ENCODE data around the gene VAT1L. TPM values are rescaled to one million over a fixed set of nuclear protein-coding genes. Genes with fewer than 3 reads are reported as not detected.
"Not testable (repeated sequence)": the region's sequence is repeated elsewhere in the genome, so short reads cannot be mapped to it uniquely, and the experiment has no call there.

VAT1L gene
- total RNA-seq, 1 experiment from 2014 or later: not detected

DNA sequence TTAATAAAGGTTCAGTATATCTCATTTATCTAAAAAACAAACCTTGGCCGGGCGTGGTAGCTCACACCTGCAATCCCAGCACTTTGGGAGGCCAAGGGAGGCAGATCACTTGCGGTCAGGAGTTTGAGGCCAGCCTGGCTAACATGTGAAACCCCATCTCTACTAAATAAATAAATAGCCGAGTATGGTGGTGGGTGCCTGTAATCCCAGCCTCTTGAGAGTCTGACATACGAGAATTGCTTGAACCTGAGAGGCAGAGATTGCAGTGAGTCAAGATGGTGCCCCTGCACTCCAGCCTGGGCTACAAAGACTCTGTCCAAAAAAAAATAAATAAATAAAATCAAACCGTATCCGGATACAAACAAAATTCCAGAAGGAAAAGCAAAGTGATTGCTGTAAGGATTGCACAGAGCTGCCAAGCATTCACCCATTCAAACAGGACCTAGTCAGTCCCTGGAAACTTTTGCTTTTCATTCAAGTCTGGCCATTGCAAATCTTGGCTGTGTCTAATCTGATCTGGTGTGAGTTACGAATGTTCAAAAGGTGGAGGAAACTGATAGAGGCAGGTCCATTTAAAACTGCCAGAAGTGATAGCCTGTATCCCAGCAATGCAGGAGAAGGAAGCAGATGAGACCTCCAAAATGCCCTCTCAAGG, 131.5 kb downstream of the VAT1L start:
- no peak for DNase-seq (ENCODE audit: low read depth)
- in situ Hi-C loops (cut with HindIII; ENCODE audit: low pct_unique_long_range_greater_than_20kb, low sequenced_read_pairs): no loop called here

DNA sequence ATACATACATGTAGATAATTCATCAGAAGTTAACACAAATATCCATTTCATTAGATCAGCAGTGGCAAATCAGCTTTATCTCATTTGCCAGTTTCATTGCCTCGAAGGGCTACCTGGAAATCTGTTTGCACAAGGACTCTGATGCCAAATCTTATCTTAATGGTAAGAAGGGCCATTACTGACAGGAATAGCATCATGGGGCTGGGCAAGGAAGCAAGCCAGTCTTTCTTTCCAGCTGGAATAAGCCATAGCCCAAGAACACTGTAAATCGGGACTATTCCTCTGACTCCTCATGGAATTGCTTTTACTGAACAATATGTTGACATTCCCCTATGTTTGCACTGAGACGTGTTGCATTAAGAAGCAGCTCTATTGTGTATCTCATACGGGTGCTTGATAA, 132.6 kb downstream of the VAT1L start:
- in situ Hi-C loops (cut with HindIII; ENCODE audit: low pct_unique_long_range_greater_than_20kb, low sequenced_read_pairs): no loop called here
- no peak for DNase-seq (ENCODE audit: low read depth)

DNA sequence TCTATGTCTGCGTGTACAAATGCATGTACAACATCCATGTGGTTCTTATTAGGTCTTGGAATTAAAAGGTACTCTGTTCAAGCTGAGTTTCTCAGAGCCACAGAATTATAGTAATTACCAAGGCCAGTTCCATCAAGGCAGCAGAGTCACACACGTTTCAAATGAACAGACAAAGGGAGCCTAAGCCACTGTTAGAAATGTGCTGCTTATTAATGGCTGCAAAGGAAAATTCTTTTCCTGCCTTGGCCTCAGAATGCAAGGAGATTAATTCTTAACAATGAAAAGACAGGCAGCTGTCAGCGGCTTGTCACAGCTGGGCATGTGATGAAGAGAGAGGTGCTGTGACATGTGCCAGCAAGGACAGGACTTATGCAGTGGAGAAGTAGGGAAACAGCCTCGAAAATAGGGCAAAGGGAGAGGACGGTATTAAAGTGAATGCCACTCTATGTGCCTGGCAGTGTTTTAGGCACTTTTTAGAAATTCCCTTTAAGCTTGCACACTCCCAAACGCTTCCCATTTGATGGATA, 133.9 kb downstream of the VAT1L start:
- in situ Hi-C loops (cut with HindIII; ENCODE audit: low pct_unique_long_range_greater_than_20kb, low sequenced_read_pairs): no loop called here
- no peak for DNase-seq (ENCODE audit: low read depth)

DNA sequence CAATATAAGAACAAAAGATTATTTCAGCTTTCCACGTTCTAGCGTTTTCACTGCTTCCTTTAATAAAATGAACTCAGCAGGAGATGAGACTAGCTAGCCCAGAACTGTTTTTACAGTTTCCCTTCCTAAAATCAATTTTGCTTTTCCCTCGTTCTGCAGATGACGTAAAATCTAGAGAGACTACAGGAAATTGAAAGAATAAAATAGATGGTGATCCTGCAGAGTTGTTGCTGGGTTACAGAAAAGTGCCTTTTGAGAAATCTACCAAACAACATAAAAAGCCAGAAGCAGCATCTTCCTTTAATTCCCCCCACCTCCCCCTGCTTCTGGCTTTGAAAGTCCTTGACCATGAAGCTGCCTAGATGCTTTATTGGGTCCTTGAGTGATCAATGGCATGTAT, 137.2 kb downstream of the VAT1L start:
- in situ Hi-C loops (cut with HindIII; ENCODE audit: low pct_unique_long_range_greater_than_20kb, low sequenced_read_pairs): no loop called here
- DNase-seq (ENCODE audit: low read depth): no peak

DNA sequence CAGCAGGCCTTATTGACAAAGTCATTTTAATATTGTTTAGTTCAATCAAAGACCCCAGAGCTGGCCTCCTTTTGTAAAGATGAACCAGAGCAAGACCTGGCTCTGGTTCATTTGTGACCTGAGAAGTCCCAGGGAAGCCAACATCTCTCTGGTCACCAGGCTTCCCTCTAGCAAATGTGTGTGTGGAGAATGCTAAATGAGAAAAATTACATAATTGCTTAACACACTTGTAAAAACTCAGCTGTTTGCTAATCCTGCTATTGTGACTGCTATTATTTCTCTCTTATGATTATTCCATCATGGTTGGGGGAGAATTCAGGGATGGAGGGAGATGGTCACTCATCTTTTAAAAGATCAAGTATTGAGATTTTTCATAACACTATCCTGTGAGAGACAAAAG, 139.7 kb downstream of the VAT1L start:
- in situ Hi-C loops (cut with HindIII; ENCODE audit: low pct_unique_long_range_greater_than_20kb, low sequenced_read_pairs): no loop called here
- DNase-seq (ENCODE audit: low read depth): no peak

DNA sequence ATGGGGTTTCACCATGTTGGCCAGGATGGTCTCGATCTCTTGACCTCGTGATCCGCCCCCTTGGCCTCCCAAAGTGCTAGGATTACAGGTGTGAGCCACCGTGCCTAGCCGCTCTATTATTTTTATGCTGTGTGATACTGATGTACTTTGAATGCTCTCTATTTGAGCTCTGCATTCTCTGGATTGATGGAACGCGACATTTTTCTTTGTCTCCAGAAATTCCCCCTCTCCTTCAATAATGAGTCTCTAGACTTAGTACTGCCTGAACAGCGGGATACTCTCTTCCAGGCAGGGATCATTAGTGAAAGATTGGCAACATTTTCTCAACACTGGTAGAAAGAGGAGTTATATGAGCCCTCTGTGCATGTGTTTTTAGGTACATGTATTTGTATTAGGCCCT, 140.6 kb downstream of the VAT1L start:
- in situ Hi-C loops (cut with HindIII; ENCODE audit: low pct_unique_long_range_greater_than_20kb, low sequenced_read_pairs): no loop called here
- DNase-seq (ENCODE audit: low read depth): no peak

DNA sequence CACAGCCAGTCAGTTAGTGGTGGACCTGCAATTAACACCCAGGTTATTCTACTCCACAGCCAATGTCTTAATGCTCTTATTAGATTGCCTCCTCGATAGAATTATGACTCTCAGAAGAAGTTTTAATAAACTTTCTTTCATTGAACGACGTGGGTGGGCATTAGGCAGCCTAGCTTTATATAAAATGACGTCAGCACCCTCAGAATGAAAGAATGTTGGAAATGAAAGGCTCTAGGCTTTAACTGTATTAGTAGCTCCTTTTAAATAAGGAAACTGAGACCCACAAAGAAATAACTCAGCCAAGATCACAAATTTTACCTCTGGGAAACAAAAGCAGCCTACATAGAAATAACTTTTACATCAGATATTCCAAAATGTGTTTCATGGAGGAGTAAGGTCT, 142.7 kb downstream of the VAT1L start:
- DNase-seq (ENCODE audit: low read depth): no peak
- in situ Hi-C loops (cut with HindIII; ENCODE audit: low pct_unique_long_range_greater_than_20kb, low sequenced_read_pairs): no loop called here

DNA sequence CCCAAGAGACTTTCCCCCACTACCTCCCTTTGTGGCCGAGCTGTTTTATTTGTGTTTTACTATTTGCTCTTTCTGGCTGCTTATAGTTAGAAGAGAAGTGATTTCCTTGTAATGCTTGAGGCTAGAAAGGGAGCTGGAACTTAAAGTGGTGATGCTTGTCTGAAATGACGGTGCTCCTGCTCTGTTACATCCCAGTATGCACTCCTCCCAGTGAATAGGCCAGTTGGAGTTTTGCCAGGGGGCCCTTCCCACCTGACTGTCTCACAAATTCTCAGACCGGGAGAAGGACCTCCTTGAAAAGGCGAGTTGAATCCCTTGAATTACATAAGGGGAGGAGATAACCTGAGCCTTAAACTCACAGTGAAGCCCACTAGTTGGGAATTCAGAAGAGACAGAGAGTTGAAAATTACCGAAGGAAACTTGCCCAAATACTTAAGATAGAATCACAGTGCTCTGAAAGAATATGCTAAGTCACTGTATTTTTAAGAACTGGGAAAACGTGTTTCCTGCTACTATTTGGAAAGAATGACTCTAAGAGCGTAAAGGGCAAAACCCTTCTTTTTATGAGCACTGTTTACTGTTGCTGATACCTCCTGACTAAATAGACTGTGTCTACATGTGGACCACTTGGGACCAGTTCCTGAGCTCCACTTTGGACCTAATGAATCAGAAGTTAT, 149.2 kb downstream of the VAT1L start:
- no peak for DNase-seq (ENCODE audit: low read depth)
- in situ Hi-C loops (cut with HindIII; ENCODE audit: low pct_unique_long_range_greater_than_20kb, low sequenced_read_pairs): no loop called here

DNA sequence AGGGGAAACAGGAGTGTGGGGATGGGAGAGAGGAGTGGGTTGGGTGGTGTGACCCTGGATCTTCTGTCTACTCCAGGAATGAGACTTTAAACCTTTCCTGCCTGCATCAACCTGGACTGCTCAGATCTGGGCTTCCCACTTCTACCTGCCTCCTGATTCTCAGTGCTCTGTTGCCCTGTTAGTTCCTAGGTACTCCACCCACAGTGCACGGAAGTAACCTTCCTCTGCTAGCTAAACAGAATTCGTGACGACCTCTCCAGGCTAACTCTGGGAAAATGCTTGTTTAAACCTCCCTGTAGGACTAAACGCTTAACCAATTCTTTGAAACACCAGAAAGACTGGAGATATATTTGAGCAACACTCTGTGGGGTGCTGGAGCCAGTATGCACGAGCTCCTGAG, 150.5 kb downstream of the VAT1L start:
- DNase-seq (ENCODE audit: low read depth): no peak
- in situ Hi-C loops (cut with HindIII; ENCODE audit: low pct_unique_long_range_greater_than_20kb, low sequenced_read_pairs): no loop called here

DNA sequence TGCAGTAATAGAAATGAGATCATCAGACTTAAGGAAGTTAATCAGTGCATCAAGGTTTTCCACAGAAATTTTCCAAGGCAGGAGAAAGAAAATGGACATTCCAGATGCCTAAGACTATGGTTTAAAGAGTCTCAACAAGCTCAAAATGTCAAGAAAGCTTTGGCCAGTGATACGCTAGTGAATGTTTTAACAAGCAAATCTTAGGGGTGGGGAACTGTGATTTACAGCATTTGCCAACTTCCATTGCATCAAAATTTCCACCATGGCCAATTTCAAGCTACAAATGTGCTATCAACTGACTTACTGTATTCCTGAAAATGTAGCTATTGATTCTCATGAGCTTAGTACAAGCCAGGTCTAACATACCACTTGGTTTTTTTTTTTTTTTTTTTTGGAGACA, 151.6 kb downstream of the VAT1L start:
- DNase-seq (ENCODE audit: low read depth): no peak
- in situ Hi-C loops (cut with HindIII; ENCODE audit: low pct_unique_long_range_greater_than_20kb, low sequenced_read_pairs): no loop called here

DNA sequence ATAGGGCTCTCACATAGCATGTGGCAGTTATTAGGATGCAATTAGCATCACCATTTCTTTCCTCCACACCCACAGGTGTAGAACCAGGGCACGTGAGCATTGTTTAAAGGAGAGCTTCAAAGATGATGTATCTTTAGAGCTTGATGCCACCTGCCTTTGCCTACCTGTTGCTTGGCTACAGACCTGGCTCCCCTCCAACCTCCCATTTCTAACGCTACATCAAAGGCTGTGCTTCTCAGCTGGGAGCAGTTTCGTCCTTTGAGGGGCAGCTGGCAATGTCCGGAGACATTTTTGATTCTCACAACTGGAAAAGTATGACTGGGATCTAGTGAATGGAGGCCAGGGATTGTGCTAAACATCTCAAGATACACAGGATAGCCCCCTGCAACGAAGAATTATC, 155.4 kb downstream of the VAT1L start:
- in situ Hi-C loops (cut with HindIII; ENCODE audit: low pct_unique_long_range_greater_than_20kb, low sequenced_read_pairs): no loop called here
- no peak for DNase-seq (ENCODE audit: low read depth)

DNA sequence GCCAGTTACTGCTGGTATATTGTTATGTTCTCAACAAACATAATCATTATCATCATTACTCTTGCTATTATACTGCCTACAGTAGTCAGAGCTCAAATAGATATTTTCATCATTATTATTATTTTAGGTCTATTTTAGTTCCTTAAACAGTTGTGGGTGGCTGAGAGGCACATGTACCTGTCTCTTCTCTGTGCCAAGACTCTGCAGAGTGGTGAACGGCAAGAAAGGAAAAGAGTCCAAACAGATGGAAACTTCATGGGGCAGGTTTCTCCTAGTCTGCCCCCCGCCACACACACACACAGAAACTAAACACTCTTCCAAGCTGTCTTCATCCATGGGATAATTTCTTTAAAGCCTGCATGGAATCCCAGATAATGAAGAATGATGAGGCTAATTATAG, 156.3 kb downstream of the VAT1L start:
- no peak for DNase-seq (ENCODE audit: low read depth)
- in situ Hi-C loops (cut with HindIII; ENCODE audit: low pct_unique_long_range_greater_than_20kb, low sequenced_read_pairs): no loop called here

DNA sequence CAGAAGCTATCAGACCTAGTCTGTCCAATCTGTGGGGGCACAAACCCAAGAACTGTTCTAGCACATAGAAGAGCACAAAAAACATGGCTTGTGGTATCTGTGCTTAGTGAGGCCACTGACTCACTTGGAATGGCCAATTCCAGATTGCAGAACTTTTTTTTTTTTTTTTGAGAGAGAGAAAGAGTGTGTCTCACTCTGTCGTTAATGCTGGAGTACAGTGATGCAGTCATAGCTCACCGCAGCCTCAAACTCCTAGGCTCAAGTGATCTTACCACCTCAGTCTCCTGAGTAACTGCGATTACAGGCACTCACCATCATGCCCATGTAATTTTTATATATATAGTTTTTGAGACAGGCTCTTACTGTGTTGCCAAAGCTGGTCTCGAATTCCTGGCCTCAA, 156.8 kb downstream of the VAT1L start:
- DNase-seq (ENCODE audit: low read depth): no peak
- in situ Hi-C loops (cut with HindIII; ENCODE audit: low pct_unique_long_range_greater_than_20kb, low sequenced_read_pairs): no loop called here

DNA sequence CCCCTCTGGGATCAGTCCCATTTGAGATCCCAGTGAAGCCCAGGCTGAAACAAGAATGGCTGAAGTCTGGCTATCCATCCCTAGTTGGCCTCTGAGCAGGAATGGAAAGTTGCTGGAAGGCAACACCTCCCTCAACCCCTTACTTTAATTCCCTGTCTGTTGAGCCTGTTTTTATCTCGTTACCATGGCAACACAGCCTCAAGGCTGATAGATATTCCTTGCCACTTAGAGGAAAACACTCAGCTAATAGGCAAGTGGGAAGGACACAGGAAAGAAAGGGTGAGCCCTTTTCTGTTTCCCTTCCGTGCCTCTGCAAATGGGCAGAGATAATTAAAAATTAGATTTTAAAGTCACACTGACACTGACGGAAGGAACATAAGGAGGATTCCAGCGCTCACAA, 158.5 kb downstream of the VAT1L start:
- DNase-seq (ENCODE audit: low read depth): no peak
- in situ Hi-C loops (cut with HindIII; ENCODE audit: low pct_unique_long_range_greater_than_20kb, low sequenced_read_pairs): no loop called here

DNA sequence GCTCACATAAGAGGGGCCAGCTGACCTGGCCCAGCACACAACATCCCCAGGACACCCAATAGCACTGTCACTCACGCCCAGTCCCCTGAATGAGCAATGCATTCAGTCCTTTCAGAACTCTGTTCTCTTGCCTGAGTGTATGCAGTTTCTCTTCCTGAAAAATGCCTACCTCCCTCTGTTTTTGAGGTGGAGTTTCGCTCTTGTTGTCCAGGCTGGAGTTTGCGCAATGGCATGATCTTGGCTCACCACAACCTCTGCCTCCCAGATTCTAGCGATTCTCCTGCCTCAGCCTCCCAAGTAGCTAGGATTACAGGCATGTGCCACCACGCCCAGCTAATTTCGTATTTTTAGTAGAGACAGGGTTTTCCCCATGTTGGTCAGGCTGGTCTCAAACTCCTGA, 159.2 kb downstream of the VAT1L start:
- in situ Hi-C loops (cut with HindIII; ENCODE audit: low pct_unique_long_range_greater_than_20kb, low sequenced_read_pairs); DNase-seq (ENCODE audit: low read depth): not testable (repeated sequence)

DNA sequence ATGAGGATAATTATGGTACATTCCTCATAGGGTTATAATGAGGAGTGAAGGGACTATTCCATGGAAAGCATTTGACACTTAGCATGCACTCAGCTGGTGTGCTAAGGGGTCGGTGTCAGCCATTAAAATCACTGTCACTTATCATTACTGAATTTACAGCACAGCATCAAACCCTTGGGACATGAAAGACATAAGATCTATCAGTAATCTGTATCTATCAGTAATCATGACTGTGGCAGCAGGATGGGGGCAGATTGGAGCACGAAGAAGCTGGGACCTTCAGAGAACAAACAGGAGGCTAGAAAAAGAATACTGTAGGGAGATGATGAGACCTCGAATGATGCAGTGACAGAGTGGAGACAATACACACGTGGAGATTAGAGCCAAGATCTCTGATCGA, 160.5 kb downstream of the VAT1L start:
- DNase-seq (ENCODE audit: low read depth): no peak
- in situ Hi-C loops (cut with HindIII; ENCODE audit: low pct_unique_long_range_greater_than_20kb, low sequenced_read_pairs): no loop called here

DNA sequence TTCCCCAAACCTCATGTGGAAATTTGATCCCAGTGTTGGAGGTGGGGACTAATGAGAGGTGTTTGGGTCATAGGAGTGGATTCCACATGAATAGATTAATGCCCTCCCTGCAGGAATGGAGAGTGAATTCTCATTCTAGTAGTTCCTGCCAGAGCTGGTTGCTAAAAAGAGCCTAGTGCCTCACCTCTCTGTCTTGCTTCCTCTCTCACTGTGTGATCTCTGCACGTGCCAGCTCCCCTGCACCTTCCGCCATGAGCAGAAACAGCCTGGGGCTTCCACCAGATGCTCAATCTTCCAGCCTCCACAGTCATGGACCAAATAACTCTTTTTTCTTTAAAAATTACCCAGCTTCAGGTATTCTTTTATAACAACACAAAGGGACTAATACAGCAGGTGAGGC, 161.1 kb downstream of the VAT1L start:
- in situ Hi-C loops (cut with HindIII; ENCODE audit: low pct_unique_long_range_greater_than_20kb, low sequenced_read_pairs): no loop called here
- DNase-seq (ENCODE audit: low read depth): no peak

DNA sequence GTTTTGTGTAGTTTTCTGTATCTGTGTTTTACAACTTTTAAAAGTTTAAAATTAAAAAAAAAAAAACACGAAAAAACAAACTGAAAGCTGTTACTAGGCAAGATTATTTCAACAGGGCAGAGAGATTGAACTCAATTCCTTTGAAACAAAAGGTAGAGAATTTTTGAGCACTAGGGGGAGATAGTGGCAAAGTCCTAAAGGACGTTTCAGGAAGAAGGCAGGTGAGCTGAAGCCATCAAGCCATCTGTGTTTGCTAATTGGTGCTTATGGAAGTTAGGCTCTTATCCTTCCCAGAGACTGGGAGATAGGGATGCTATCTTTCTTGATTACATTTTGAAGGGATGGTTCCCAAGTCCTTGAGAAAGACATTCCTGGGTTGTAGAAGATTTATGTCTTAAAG, 163.4 kb downstream of the VAT1L start:
- DNase-seq (ENCODE audit: low read depth): peak; percentile 14
- in situ Hi-C loops (cut with HindIII; ENCODE audit: low pct_unique_long_range_greater_than_20kb, low sequenced_read_pairs): no loop called here

DNA sequence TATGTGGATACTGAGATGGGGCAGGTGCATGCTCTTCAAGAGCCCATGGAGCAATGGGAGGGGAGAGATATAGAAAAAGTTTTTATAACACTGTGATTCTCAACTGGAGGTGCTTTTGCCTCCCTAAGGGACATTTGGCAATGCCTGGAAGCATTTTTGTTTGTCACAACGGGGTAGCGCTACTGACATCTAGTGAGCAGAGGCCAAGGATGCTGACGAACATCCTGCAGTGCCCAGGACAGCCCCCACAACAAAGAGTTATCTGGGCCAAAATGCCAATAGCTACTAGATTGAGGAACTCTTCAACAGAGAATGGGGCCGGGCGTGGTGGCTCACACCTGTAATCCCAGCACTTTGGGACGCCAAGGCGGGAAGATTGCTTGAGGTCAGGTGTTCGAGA, 166.8 kb downstream of the VAT1L start:
- no peak for DNase-seq (ENCODE audit: low read depth)
- in situ Hi-C loops (cut with HindIII; ENCODE audit: low pct_unique_long_range_greater_than_20kb, low sequenced_read_pairs): no loop called here

DNA sequence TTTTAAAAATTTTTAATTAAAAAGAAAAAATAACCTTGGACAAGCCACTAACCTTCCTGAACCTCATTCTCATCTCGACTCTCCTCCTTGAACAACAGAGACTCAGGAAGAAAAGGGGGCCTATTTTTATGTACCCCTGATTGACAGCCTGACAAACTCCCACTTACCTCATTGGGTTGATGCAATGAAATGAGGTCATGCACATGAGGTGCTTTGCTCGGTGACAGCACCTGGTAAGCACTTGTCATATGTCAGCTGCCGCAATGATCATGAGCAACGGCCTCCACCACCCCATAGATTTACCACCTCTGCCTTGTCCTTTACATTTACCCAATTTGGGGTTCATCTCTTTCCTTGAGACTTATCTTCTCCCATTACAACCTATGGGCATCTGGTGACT, 167.9 kb downstream of the VAT1L start:
- in situ Hi-C loops (cut with HindIII; ENCODE audit: low pct_unique_long_range_greater_than_20kb, low sequenced_read_pairs): no loop called here
- no peak for DNase-seq (ENCODE audit: low read depth)

Measured in Caki2 (cell line).